GM19328 (cell line): ENCODE measurements around the gene BTAF1.

Source experiments
- ATAC-seq: cut with Tn5 transposase; IDR thresholded peaks from one replicate; pipeline ENCODE4 v1.9.1; 2021; ENCODE audit warnings: mild to moderate bottlenecking, moderate library complexity; ENCODE audit not compliant: unreplicated experiment

The BTAF1 gene

DNA sequence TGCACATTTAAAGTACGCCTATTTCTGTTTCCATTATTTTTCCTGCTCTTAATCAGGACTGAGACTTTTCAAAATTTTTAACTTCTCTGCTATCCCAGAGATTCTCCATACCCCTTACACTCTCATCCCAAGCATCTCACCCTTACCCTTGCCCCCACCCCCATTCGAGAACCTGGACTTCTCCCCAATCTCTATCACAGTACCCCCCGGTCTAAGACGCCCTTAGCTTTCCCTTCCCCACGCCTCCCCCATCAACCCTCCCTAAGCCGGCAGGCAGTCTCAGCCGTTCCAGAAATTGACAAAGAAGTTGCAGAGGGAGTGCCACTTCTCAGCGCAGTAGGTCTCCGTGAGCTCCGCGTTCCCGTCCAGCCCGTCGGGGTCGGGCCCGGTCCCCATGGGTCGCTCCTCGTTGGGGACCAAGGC, 15.6 kb upstream of the BTAF1 start:
- ATAC-seq, result peak; percentile 21

DNA sequence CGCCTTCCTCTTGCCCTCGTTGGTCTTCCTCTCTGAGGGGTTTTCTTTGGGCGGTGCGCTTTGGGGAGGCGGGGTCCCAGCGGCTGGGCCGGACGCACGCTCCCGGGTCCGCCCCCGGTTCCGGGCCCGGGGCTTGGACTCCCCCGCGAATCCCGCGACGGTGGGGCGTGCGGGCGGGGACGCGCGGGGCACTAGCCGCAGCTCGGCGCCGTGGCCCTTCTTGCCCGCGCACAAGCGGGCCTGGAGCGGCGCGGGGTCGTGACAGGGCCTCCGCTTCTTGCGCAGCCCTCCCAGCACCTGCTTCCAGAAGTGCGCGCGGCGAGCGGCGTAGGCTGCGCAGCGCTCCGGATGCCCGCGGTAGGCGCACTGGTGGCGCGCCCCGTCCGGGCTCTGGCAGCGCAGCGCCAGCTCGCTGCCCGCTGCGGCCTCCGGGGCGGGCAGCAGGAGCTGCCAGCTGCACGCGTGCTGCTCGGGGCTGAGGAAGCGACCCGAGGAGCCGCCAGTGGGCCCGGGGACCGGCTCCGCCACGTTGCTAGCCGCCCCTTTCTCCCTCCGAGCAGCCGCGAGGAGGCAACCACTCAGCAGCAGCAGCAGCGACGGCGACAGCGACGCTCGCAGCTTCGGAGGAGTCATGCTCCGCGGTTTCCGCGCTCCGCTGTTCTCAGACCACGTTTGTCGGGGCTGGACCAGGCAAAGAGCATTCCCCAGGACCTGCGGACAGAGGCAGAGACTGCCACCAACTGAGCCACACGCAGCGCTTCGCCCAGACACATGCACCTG, 15.0 kb upstream of the BTAF1 start:
- peak; percentile 88 for ATAC-seq

DNA sequence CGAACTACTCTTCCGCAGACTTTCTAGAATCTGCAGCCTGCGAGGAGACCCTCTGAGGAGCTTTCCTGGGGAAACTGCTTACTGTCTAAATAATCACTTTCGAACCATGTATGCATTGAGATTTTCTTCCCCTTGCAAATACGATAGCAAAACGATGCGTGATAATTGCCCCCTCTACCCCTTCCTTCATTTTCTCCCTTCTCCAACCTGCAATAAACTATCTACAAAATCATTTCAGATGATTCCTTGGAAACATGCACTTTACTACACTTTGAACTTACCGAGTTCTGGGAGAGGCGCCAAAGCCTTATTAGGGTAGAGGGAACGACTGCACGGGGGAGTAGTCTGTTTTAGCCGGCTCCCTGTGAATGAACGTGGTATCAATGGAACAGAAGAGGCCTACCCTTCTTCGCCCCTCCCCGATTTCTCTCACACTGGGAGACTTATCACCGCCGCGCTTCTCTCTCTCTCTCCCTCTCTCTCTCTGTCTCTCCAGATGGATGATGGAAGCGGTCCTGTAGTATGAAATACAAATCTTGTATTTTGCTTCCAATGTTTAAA, 14.4 kb upstream of the BTAF1 start, which contains the start of gene FGFBP3:
Gene FGFBP3, minus strand, starts transcription at position 370 of the 561 bp plus-strand sequence. CDS start 517 bp downstream, outside the sequence.
- ATAC-seq, result no peak

DNA sequence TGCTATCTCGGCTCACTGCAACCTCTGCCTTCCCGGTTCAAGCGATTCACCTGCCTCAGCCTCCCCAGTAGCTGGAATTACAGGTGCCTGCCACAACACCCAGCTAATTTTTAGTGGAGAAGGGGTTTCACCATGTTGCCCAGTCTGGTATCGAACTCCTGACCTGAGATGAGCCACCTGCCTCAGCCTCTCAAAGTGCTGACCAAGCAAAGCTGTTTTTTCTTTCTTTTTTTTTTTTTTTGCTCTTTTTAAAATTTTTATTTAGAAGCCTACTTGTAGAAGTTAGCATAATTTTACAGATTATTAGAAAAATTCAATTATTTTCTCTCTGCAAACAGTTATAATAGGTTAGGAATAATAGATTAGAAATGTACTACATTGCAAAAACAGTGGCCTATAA, 13.1 kb upstream of the BTAF1 start:
- ATAC-seq, result no peak

DNA sequence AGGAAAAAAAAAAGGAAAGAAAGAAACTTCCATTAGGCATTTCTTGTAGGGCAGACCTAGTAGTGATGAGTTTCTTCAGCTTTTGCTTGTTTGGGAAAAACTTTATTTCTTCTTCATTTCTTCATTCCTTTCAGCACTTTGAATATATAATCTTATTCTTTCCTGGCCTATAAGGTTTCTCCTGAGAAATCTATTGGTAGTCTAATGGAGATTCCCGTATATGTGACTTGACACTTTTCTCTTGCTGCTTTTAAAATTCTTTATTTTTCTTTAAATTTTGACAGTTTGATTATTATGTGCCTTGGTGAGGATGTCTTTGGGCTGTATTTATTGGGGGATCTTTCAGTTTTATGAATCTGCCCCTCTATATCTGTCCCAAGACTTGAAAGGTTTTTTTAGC, 3.9 kb upstream of the BTAF1 start:
- no peak for ATAC-seq

DNA sequence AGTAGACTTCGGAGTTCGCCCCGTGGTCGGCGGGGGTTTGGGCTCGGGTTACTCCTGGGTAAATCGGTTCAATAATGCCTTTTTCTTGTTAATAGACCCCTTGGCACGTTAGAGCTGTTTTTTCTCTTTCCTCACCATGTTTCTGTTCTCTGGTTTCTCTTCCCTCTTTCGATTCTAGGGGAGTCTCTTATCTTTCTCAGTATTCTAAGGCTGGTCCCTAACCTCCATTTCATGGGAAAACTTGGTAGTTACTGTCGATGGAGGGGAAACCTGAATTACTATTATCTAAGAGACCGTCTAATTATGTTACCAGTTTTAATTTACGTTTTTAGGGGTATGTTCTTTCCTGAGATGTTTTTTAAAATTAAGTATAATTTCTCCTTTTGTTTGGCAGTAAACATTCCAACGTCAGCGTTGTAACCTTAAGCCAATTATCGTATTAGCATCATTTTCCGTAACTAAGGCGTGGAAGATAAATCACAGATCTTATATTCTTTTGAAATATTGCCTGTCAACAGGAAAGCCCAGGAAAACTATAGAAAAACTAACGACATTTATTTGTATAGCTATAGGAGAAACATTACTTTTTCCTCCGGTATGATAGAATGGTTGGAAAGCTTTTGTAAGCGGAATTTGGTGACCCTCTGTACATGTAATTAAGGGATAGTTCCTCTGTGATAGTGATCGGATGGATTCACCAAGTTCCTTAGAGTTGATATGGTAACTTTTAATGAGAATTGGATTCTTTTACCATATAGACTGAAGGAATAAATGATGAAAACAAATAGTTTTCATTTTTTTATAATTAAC, 847 bp downstream of the BTAF1 start:
- no peak for ATAC-seq

DNA sequence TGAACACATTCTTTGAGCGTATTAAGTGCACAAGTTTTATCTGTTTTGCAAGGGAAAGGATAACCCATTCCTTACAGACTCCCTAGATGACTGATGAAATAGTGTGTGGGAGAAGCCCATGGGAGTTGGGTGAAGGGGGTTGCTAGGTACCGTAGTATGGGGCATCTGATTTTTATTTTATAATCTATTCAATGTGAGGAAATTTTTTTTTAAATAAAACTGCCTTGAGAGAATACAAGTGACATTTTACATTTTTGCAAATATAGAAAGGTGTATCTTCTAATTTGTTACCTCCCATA, 1.4 kb downstream of the BTAF1 start:
- ATAC-seq, result no peak

DNA sequence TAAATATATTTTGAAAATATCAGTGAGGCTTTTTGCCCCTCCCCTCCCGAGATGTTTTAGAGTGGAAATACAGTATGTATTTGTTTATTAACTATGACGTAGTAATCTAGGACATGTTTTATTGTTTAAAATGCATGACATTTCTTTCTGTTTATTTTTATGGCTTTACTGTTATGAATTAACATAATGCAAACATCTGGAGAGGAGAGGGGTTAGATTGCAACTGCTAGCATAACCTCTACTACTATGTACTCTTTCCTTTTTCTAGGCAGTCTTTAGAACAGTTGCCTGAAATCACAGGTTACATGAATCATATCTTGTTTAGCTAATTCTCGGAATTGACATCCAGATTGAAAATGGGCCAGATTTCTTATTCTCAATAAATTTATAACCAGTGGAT, 7.4 kb downstream of the BTAF1 start:
- no peak for ATAC-seq

DNA sequence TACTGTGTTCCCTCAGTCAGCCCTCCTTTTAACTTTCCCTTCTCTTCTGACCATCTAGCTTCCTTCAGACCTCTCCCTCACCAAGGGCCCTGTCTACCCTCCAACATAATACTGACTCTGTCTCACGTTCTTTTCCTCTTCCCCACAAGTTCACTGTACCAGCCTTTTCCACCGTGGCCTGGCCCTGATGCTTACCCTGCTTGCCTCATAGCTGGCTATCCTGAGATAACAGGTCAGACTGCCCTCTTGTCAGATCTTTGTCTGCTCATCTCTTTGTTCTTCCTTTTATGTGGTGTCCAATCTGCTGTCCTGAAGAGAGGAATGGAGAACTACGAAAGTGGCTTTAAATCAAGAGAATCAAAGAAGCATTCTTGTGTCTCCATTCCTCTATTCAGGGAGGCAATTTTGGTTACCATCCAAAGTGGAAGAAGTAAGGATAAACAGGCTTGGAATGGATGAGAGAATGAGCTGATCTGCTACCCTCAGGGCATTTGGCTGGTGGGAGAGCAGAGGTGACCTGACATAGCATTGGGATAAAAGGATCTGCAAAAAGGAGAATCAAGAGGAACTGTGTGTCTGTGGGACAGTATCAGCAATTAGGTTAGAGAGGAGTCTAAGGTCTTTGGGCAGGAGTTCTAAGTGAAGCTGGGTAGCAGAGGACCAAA, 8.1 kb downstream of the BTAF1 start:
- no peak for ATAC-seq

DNA sequence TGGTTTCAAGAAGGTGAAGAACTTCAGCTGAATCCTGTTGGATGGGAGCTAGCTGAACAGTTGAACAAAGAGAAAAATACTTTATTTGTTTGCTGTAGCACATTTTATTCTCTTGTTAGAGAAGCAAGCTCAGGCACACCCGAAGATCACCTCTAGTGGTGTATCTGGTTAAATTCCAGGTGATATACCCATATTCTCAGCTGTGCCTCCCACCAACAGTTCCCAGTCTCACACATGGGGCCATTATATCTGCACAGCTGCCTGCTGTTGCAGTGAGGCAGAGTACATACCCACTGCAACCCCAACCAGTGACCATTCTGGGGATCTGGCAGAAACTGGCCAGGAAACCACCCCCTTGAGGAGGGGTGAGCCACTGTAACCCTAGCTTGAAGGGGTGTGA, 9.2 kb downstream of the BTAF1 start:
- no peak for ATAC-seq

DNA sequence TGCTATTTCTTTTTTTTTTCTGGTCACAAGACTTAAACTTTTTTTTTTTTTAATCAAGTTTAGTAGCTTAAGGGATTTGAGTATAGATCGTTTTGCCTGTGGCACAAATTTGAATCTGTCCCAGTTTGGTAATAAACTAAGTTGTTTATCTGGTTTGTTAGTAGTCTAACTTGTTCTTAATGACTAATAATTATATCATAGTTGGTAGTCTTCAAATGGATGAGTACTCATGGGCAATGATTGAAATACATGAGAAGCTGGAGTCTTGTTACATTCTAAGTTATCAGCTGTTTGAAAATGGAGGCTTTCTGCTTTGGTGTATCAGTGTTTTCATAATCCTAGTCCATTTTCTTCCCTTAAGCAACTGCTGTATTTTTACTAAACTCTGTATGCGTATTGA, 12.3 kb downstream of the BTAF1 start:
- ATAC-seq, result no peak

DNA sequence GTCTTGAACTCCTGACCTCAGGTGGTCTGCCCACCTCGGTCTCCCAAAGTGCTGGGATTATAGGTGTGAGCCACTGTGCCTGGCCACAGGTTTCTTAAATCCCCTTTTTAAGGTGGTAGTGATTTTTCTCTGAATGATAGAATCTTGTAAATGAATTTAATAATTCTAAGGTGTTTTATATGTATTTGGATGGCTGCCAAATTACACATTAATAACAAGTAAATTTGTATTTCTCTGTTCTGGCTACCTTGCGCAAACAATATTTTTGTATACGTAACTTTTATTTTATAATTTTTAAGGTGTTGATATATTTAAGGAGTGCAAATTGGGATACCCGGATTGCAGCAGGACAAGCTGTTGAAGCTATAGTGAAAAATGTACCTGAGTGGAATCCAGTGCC, 16.1 kb downstream of the BTAF1 start:
- no peak for ATAC-seq

DNA sequence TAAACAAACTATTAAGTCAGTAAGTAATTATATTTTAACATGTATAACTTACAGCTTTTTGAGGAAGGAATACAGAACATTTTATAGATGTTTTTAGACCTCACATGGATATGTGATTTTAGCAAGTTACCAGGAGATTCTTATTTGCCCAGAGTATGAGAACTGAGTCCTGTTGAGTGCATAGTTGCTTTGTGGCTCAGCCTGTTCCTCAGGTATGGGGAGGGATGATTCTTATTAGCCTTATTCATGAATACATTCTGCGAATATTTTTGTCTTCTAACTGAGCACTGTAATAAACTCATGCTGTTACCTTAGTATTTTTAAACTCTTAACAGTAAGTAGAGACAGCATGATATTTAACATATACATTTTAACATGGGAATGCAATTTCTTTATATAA, 17.9 kb downstream of the BTAF1 start:
- ATAC-seq, result no peak

DNA sequence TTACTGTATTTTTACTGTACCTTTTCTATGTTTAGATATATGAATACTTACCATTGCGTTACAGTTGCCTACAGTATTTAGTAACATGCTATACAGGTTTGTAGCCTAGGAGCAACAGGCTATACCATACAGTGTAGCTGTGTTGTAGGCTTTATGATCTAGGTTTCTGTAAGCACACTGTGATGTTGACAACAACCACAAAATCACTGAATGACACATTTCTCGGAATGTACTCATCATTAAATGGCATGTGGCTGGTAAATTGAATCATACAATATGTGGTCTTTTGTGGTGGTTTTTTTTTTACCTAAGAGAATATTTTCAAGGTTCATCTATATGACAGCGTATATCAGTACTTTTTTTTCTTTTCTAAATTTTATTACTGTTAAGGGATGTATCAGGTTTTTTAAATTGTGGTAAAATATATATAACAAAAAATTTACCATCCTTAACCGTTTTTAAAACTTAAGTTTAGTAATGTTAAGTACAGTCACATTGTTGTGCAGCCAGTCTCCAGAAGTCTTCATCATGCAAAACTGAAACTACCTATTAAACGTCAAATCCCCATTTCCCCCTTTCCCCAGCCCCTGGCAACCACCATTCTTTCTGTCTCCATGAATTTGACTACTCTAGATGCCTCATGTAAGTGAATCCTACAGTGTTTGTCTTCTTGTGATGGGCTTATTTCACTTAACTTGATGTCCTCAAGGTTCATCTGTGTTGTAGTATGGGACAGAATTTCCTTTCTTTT, 21.5 kb downstream of the BTAF1 start:
- no peak for ATAC-seq

DNA sequence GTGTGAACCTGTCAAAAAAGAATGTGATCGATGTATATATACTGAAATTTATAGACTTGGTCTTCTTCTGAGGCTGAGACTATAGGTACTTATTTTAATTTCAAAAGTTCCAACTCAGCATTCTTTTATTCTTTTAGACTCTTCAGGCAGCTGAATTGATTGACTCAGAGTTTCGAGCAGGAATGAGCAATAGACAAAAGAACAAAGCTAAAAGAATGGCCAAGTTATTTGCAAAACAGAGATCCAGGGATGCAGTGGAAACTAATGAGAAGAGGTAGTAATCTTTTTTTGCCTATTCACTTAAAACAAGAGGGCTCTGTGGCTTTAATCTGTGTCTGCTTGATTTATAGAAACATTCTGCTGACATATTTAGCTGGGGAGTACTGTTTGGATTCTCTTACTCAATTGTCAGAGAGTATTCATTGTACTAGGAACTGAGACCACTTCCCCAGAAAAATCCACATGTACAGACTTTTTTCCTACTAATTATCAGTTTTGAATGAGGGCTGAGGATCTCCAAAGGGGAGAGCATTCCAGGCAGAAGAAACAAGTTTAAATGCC, 30.1 kb downstream of the BTAF1 start:
- ATAC-seq, result no peak

DNA sequence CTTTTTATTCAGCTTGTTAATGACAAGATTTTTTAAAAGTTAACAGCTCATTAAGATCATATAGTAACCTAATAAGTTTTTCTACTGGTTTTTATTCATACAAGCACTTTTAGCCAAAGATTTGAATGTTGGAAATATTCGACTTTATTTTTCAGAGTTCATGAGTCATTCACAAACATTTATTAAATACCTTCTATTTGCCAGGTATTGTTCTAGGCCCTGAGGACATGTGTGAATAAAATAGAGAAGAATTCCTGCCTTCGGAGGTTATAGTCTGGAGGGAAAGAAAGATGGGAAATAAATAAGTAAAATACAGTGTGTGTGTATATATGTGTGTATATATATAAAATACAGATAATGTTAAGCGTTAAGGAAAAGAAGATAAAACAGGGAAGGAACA, 31.5 kb downstream of the BTAF1 start:
- ATAC-seq, result no peak

DNA sequence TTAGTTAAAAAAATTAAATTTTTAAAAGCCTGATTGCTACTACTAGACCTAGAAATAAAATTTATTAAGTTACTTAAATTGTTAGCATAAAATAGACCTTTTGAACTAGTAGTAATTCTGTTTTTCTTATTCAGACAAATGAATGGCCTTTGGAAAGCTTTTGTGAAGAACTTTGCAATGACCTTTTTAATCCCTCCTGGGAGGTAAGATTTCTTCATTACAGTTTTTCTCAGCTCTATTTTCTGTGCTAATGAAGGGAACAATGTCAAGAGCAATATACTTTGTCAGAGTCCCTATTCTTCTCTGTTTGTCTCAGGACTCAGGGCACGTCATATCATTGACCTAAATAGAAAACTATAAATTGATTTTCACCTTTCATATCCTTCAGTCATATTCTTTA, 33.5 kb downstream of the BTAF1 start:
- no peak for ATAC-seq

DNA sequence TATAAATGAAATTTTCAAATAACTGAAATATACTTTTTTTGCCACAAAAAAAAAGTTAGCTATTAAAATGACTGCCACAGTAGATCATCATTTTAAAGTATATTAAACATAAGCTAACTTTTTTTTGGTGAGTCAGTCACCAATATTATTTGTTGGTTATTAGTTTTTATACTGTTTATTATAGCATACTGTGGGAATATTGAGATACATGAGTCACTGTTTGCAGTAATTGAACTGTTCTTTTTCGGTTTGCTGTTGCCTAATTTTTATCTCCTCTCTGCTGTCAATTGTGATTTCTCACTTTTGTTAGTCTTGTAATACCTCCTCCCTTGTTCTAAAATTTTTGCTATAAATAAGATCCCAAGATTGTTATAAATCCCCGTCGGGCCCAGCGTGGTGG, 45.7 kb downstream of the BTAF1 start:
- no peak for ATAC-seq

DNA sequence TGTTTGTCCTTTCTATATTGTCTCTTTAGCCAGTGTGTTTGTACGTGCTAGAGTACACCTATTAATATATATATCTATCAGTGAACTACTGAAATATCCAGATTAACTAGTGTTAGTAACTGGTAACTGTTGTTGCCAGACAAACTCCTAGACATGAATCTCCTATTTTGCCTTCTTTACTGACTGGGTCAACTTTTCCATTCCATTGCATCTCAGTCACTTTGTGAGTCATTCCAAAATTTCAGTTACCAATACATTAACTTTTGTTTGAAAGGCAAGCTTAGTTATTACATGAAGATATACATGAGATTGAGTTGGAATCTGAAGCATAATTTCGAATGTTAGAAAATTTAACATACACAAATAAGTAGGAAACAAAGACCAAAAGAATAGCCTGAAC, 51.4 kb downstream of the BTAF1 start:
- ATAC-seq, result no peak

DNA sequence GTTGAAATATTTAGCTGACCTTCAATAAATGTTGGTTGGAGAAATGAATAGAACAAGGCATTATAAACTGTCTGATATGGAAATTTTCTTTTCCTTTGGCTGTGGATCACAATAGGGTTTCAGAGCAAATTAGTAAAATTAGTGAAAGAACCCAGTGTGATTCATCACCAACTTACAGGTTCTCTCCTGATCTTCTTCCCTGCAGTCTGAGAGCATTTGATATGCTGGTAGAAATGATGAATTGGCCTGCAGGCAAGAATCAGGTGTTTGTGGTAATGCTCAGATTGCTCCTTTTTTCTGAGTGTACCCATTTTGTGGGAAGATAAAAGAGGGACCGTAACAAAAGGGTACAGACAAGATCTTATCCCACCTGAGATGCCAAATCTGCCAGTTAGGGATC, 51.9 kb downstream of the BTAF1 start:
- ATAC-seq, result no peak
